Adrenal gland (tissue), 12 donors: ENCODE results near the gene SLC6A20. TPM values are rescaled to one million over a fixed set of nuclear protein-coding genes. Genes with fewer than 3 reads are reported as not detected.

Experiments
- polyA plus RNA-seq, 3 donors: library from polyadenylated mRNA; stranded (reverse); fragments of 200-250 nt in 2 of 3; fragments of 350-450 nt in 1 of 3; fragmentation: Illumina TruSeq in 1 of 3; extraction: RNeasy Lipid Tissue Mini Kit (QIAGEN cat#74804) in 1 of 3; gene quantifications; one replicate each; pipeline ENCODE4 v1.2.3, GENCODE V29; 2013 to 2014
- small RNA-seq, 2 donors: library from RNA; depleted of rRNA; stranded (forward); fragments of <200 nt; gene quantifications; one replicate each; pipeline ENCODE3, GENCODE V24; 2016
- total RNA-seq, 9 donors: library from RNA; depleted of rRNA in 4 of 9; stranded (reverse); fragments of >200 nt in 4 of 9; fragments of 120-200 nt in 1 of 9; fragmentation: NEBNext Ultra II Directional in 1 of 9; extraction: Animal tissue kit (Norgen Biotek cat#: 25700) in 1 of 9; gene quantifications; one replicate each; pipeline versions ENCODE4 v1.1.0 to v1.2.4, GENCODE V29; 2013 to 2023
- donor health status: healthy with polysubstance abuse.
- donor health status: Bipolar disorder and iron deficiency.
- donor health status: DM: yes; HTN: yes; CAD: no.
- donor health status: DM: no; HTN: no; CAD: no.
- donor health status: DM: no; HTN: no; CAD: no.
- donor health status: DM: yes; HTN: yes; CAD: no.

Gene SLC6A20
- total and polyA plus RNA-seq, 12 donors, result 0.07 to 0.52 (median 0.13) TPM; not detected in 7

Small RNAs within 50 kb of the gene (small RNA-seq; reads per million reads assigned to genes)
- gene RN7SL145P, result 0 reads per million in 2 donors

Other genes with a start within 250 kb of the SLC6A20 start
- 10 to 100 TPM in 7 of 9 donors, 1 to 10 TPM in 2; 7.1 to 27.2 (median 19.8) TPM for gene LIMD1, start 201.8 kb downstream of the SLC6A20 start, total RNA-seq
- 1 to 10 TPM; 2.0 to 8.3 (median 5.6) TPM for gene LIMD1, start 201.8 kb downstream of the SLC6A20 start, polyA plus RNA-seq
- 10 to 100 TPM; 25.9 to 63.2 (median 44.9) TPM for gene SACM1L, start 107.1 kb downstream of the SLC6A20 start, total RNA-seq
- gene SACM1L, start 107.1 kb downstream of the SLC6A20 start, polyA plus RNA-seq, result 10 to 100 TPM; 22.5 to 59.3 (median 28.6) TPM
- 10 to 100 TPM; 11.5 to 36.3 (median 21.4) TPM for gene LZTFL1, start 45.6 kb upstream of the SLC6A20 start, total RNA-seq
- 10 to 100 TPM in 1 of 3 donors, 1 to 10 TPM in 2; 3.9 to 27.7 (median 4.2) TPM for gene LZTFL1, start 45.6 kb upstream of the SLC6A20 start, polyA plus RNA-seq
- gene CCR9, start 90.0 kb upstream of the SLC6A20 start, total RNA-seq, result under 1 TPM in 1 of 9 donors, not detected in 8; 0.57 TPM
- gene CCR9, start 90.0 kb upstream of the SLC6A20 start, polyA plus RNA-seq, result not detected
- gene CXCR6, start 146.9 kb upstream of the SLC6A20 start, total RNA-seq, result 1 to 10 TPM in 2 of 9 donors, under 1 TPM in 6, not detected in 1; 0.28 to 2.9 (median 0.66) TPM
- under 1 TPM; 0.30 to 0.57 (median 0.32) TPM for gene CXCR6, start 146.9 kb upstream of the SLC6A20 start, polyA plus RNA-seq
- gene FYCO1, start 199.3 kb upstream of the SLC6A20 start, total RNA-seq, result 10 to 100 TPM; 12.3 to 74.3 (median 38.0) TPM
- 10 to 100 TPM; 13.3 to 24.3 (median 20.2) TPM for gene FYCO1, start 199.3 kb upstream of the SLC6A20 start, polyA plus RNA-seq
- gene XCR1, start 230.9 kb upstream of the SLC6A20 start, total RNA-seq, result under 1 TPM in 5 of 9 donors, not detected in 4; under 0.01 to 0.18 (median 0.13) TPM
- gene XCR1, start 230.9 kb upstream of the SLC6A20 start, polyA plus RNA-seq, result under 1 TPM in 2 of 3 donors, not detected in 1; 0.08 to 0.13 TPM